B cell (primary cell): ENCODE data around the gene CHST13.

Experiments used
- CTCF ChIP-seq: fragments of 200-600 bp; IDR thresholded peaks from one replicate; pipeline ENCODE4 v1.8.0; 2022; ENCODE audit warnings: antibody characterized with exemption, mild to moderate bottlenecking
- EZH2 ChIP-seq: IDR thresholded peaks from 2 replicates; pipeline ENCODE4 v1.6.1; 2012; ENCODE audit warnings: borderline replicate concordance, low read depth, mild to moderate bottlenecking, moderate library complexity, low read length; ENCODE audit not compliant: insufficient read depth, poor library complexity, severe bottlenecking

GRCh38 chr3:126485956-126486355 lies 38.0 kb upstream of the CHST13 start:
- no peak for TF ChIP-seq CTCF
- TF ChIP-seq EZH2: no peak
